MCF 10A (cell line): ENCODE measurements around the gene SUOX. TPM values are rescaled to one million over a fixed set of nuclear protein-coding genes. Genes with fewer than 3 reads are reported as not detected.
A peak's percentile ranks its signal among the peaks of the same experiment; 100 is the strongest.

Experiments used
- BruUV-seq: library from RNA; stranded (reverse); fragments of 400-500 nt; replicated peaks from 2 replicates; lab custom pipeline; 2021; lab: Mats Ljungman, UMichigan
- CTCF ChIA-PET: fragments of 300-600 bp; sonication (Branson Sonifier 250); formaldehyde crosslinking; extraction: SDS; loops from one replicate; lab custom pipeline; 2021; ENCODE audit warnings: antibody characterized with exemption, inconsistent platforms; lab: Yijun Ruan, JAX
- POLR2A ChIA-PET: fragments of 300-600, 350-650 bp; sonication (Branson Sonifier 250); formaldehyde crosslinking; extraction: SDS; loops from one replicate; lab custom pipeline; 2020; ENCODE audit warnings: antibody characterized with exemption, inconsistent platforms; lab: Yijun Ruan, JAX
- DNase-seq: peaks from one replicate; pipeline ENCODE4 v3.0.0-alpha.2; 2018; ENCODE audit not compliant: unreplicated experiment
- H3K27ac Mint-ChIP-seq: one replicate; pipeline ENCODE4 v1.8.0; 2022; ENCODE audit warnings: mild to moderate bottlenecking, low read depth, mixed read lengths; ENCODE audit not compliant: unreplicated experiment
- H3K27me3 Mint-ChIP-seq: one replicate; pipeline ENCODE4 v1.8.0; 2022; ENCODE audit warnings: mixed read lengths; ENCODE audit not compliant: insufficient read depth, unreplicated experiment
- H3K36me3 Mint-ChIP-seq: one replicate; pipeline ENCODE4 v1.8.0; 2022; ENCODE audit warnings: mild to moderate bottlenecking, moderate library complexity, mixed read lengths; ENCODE audit not compliant: insufficient read depth, unreplicated experiment
- H3K4me1 Mint-ChIP-seq: one replicate; pipeline ENCODE4 v1.8.0; 2022; ENCODE audit warnings: mixed read lengths; ENCODE audit not compliant: insufficient read depth, unreplicated experiment
- H3K4me3 Mint-ChIP-seq: one replicate; pipeline ENCODE4 v1.8.0; 2022; ENCODE audit warnings: mild to moderate bottlenecking, moderate library complexity, mixed read lengths; ENCODE audit not compliant: unreplicated experiment
- H3K9me3 Mint-ChIP-seq: one replicate; pipeline ENCODE4 v1.8.0; 2022; ENCODE audit warnings: mixed read lengths; ENCODE audit not compliant: unreplicated experiment
- CTCF ChIP-seq: fragments of 200-600 bp; IDR thresholded peaks from one replicate; pipeline ENCODE4 v1.8.0; 2022; ENCODE audit warnings: antibody characterized with exemption, mild to moderate bottlenecking; ENCODE audit not compliant: unreplicated experiment
- intact Hi-C: fragments of 100-400 bp; cut with micrococcal nuclease; formaldehyde crosslinking; loops from 2 replicates; pipeline ENCODE4 v1.14.1; 2022
- total RNA-seq: library from RNA; stranded (reverse); gene quantifications from 2 replicates; pipeline ENCODE4 v1.2.3, GENCODE V29; 2022

The SUOX gene
- total RNA-seq, 1 experiment from 2014 or later = 6.3 TPM

DNA sequence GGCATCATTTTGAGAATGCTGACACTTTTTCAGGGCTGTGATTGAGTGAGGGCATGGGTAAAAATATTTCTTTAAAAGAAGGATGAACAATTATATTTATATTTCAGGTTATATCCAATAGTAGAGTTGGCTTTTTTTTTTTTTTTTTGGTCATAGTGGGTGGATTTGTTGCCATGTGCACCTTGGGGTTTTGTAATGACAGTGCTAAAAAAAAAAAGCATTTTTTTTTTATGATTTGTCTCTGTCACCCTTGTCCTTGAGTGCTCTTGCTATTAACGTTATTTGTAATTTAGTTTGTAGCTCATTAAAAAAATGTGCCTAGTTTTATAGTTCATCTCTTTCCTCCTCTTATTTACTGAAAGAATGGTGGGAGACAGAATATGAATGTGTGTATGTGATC lies 24.6 kb upstream of the SUOX start:
- POLR2A ChIA-PET = interaction anchor here (0.6 to 3.6 kb wide), 10 partner anchors 10 to 155 kb away, joined by 3 to 140 read pairs (median 30); partner anchors contain the start of genes DGKA, ORMDL2, PA2G4 and PYM1
- H3K9me3 Mint-ChIP-seq = no peaks in the 10 kb centered on the region
- no peak overlapping the region for H3K4me3 Mint-ChIP-seq
- H3K4me1 Mint-ChIP-seq = peaks cover 28% of the 10 kb centered on the region
- TF ChIP-seq CTCF = no peak
- H3K27me3 Mint-ChIP-seq = no peaks in the 10 kb centered on the region
- CTCF ChIA-PET = interaction anchor here (0.7 kb wide), 1 partner anchor 23 kb away, joined by 3 read pairs; no protein-coding TSS in a partner anchor
- H3K36me3 Mint-ChIP-seq = peaks cover 20% of the 10 kb centered on the region
- BruUV-seq = TSS peak; percentile 20
- no peak for DNase-seq
- no peak overlapping the region for H3K27ac Mint-ChIP-seq
- intact Hi-C loops = loop anchor here (2.0 kb wide), 1 partner anchor 40 kb away; no protein-coding TSS in a partner anchor

GRCh38 chr12:55972911-55973598 lies 24.0 kb upstream of the SUOX start:
- no peak for TF ChIP-seq CTCF
- Mint-ChIP-seq H3K27me3 (no peaks in the 10 kb centered on the region), H3K9me3 (no peaks in the 10 kb centered on the region), H3K27ac (no peak overlapping the region), H3K36me3 (peaks cover 24% of the 10 kb centered on the region), H3K4me1 (peaks cover 22% of the 10 kb centered on the region), H3K4me3 (no peak overlapping the region)
- no peak for DNase-seq
- intact Hi-C loops = loop anchor here (1.0 to 2.0 kb wide), 2 partner anchors 17 to 40 kb away; no protein-coding TSS in a partner anchor
- TSS peak; percentile 96 for BruUV-seq
- CTCF ChIA-PET = interaction anchor here (0.6 to 2.3 kb wide), 5 partner anchors 22 to 446 kb away, joined by 3 to 14 read pairs (median 3); no protein-coding TSS in a partner anchor
- POLR2A ChIA-PET = interaction anchor here (0.6 to 3.6 kb wide), 38 partner anchors 8 to 1592 kb away, joined by 3 to 140 read pairs (median 6); partner anchors contain the start of genes CD63, DGKA, DNAJC14 and ESYT1

- Mint-ChIP-seq H3K27ac (no peak within 1 kb of the TSS), H3K4me1 (peaks cover 25% of the 10 kb centered on the region), H3K4me3 (no peak within 1 kb of the TSS), H3K27me3 (no peaks in the 10 kb centered on the region), H3K36me3 (peaks cover 28% of the 10 kb centered on the region), H3K9me3 (no peaks in the 10 kb centered on the region)
- no peak for TF ChIP-seq CTCF
- CTCF ChIA-PET = interaction anchor here (0.6 to 2.3 kb wide), 10 partner anchors 9 to 445 kb away, joined by 3 to 14 read pairs (median 4); partner anchors contain the start of gene DGKA
- intact Hi-C loops = loop anchor here (1.0 to 2.0 kb wide), 2 partner anchors 17 to 41 kb away; no protein-coding TSS in a partner anchor
- BruUV-seq = no TSS peak
- DNase-seq = peak; percentile 100
- POLR2A ChIA-PET = interaction anchor here (0.6 to 3.6 kb wide), 48 partner anchors 8 to 1593 kb away, joined by 3 to 140 read pairs (median 5); partner anchors contain the start of genes CD63, DGKA, DNAJC14 and ESYT1
These were observed 23.3 kb upstream of the SUOX start, which contains the start of gene RAB5B for GRCh38 chr12:55973599-55974307. Gene RAB5B (plus strand): TSS chr12:55974078. CDS start chr12:55986961, 12,883 bp downstream.
